GM23248 (cell line): ENCODE results near the gene TTLL8.

ENCODE experiments used
- EZH2 ChIP-seq: fragments of 200-600 bp; sonication (generic); IDR thresholded peaks from 2 replicates; pipeline ENCODE4 v1.6.1; 2018; ENCODE audit warnings: antibody characterized with exemption, mild to moderate bottlenecking; ENCODE audit not compliant: insufficient read depth, poor library complexity, severe bottlenecking
- EZH2phosphoT487 ChIP-seq: fragments of 200-600 bp; sonication (generic); IDR thresholded peaks from 2 replicates; pipeline ENCODE4 v1.6.1; 2018; ENCODE audit warnings: antibody characterized with exemption, moderate library complexity, mild to moderate bottlenecking, low read depth; ENCODE audit not compliant: insufficient read depth

DNA sequence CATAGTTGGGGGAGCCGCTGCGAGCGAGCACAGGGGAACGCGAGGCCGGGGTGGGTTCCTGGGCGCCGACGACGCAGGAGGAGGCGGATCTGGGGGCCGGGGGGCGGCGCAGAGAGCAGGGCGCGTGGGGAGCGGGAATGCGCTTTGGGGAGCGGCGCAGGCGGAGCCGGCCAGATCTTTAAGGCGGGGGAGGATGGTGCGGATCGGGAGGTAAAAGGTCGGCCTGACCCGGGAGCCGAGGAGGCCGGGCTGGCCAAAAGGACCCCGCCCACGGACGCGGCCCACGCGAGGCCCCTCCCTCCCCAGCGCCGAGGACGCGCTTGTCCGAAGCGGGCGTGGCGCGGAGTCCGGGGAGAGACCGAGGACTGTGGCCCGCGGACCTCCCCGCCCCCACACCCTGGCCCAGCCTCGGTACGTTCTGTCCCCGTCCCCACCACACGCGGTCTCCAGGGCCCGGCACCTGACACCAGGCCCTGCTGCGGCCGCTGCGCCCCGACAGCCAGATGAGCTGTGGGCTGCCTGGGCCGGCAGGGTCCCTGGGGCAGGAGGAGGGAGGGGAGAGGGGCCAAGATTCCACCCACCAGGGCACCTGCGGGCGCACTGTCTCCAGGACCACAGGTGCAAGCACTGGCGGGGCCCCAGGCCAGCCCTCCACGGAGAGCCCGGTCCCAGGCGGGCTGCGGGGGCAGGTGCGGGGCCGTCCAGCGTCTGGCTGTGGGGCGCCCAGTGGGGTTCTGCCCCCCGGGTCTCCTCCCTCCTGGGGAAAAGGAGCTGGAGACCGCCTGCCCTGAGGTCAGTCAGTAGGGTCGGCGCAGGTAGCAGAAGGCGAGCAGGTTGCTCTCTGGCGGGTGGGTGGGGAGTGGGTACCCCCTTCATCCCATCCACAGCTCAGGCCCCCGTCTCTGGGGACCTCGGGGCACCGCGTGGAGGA is 86.6 kb downstream of the TTLL8 start:
- no peak for TF ChIP-seq EZH2phosphoT487
- TF ChIP-seq EZH2 = no peak
